PC-3 (cell line): ENCODE data around the gene IRF2BP1. TPM values are rescaled to one million over a fixed set of nuclear protein-coding genes. Genes with fewer than 3 reads are reported as not detected.
A peak's percentile ranks its signal among the peaks of the same experiment; 100 is the strongest.

Source experiments
- ATAC-seq: fragments of 200-7000 bp; cut with Tn5 transposase; 2 replicates; pipeline ENCODE4 v1.9.1; 2020; ENCODE audit warnings: mild to moderate bottlenecking, moderate library complexity
- Bru-seq: library from RNA; stranded (reverse); fragments of 400-500 nt; gene quantifications from one replicate; lab custom pipeline; 2021; lab: Mats Ljungman, UMichigan
- BruChase-seq, 2 experiments: library from RNA; stranded (reverse); fragments of 400-500 nt; gene quantifications; one replicate each; lab custom pipeline; 2021; lab: Mats Ljungman, UMichigan
- BruUV-seq: library from RNA; stranded (reverse); fragments of 400-500 nt; replicated peaks from 2 replicates; lab custom pipeline; 2021; lab: Mats Ljungman, UMichigan
- CTCF ChIA-PET: fragments of 300-600 bp; sonication (Branson Sonifier 250); formaldehyde crosslinking; loops from one replicate; lab custom pipeline; 2022; ENCODE audit warnings: antibody characterized with exemption; lab: Charles Lee
- POLR2A ChIA-PET: fragments of 300-600 bp; sonication (Branson Sonifier 250); formaldehyde crosslinking; loops from one replicate; lab custom pipeline; 2022; ENCODE audit warnings: antibody characterized with exemption; ENCODE audit not compliant: unreplicated experiment; lab: Charles Lee
- DNase-seq: peaks from one replicate; pipeline ENCODE4 v3.0.0-alpha.2; 2015
- H2AFZ ChIP-seq: fragments of 300-600 bp; sonication (generic); 2 replicates; pipeline ENCODE4 v1.6.0; 2016; ENCODE audit warnings: antibody characterized with exemption, low read length
- H3F3A ChIP-seq: fragments of 300-600 bp; sonication (generic); one replicate; pipeline ENCODE4 v1.6.0; 2017; ENCODE audit warnings: antibody characterized with exemption, low read length, control low read depth, mild to moderate bottlenecking; ENCODE audit not compliant: unreplicated experiment
- H3K27ac ChIP-seq: fragments of 300-600 bp; sonication (generic); 2 replicates; pipeline ENCODE4 v1.5.1; 2016; ENCODE audit warnings: mild to moderate bottlenecking, low read length
- H3K27me3 ChIP-seq: fragments of 300-600 bp; sonication (generic); 2 replicates; pipeline ENCODE4 v1.6.1; 2016; ENCODE audit warnings: low read length, mixed read lengths
- H3K36me3 ChIP-seq: fragments of 300-600 bp; sonication (generic); 2 replicates; pipeline ENCODE4 v1.6.1; 2016; ENCODE audit warnings: low read depth, mixed run types, low read length, mixed read lengths
- H3K4me1 ChIP-seq: fragments of 300-600 bp; sonication (generic); 2 replicates; pipeline ENCODE4 v1.5.1; 2016; ENCODE audit warnings: low read length; ENCODE audit not compliant: insufficient read depth
- H3K4me2 ChIP-seq: fragments of 300-600 bp; sonication (generic); 2 replicates; pipeline ENCODE4 v1.6.0; 2016; ENCODE audit warnings: low read length
- H3K4me3 ChIP-seq: fragments of 300-600 bp; sonication (generic); 2 replicates; pipeline ENCODE4 v1.5.1; 2016; ENCODE audit warnings: mild to moderate bottlenecking, low read length, mixed read lengths
- H3K79me2 ChIP-seq: fragments of 300-600 bp; sonication (generic); 2 replicates; pipeline ENCODE4 v1.6.1; 2017; ENCODE audit warnings: low read length, mixed read lengths
- H3K9ac ChIP-seq: fragments of 300-600 bp; sonication (generic); 2 replicates; pipeline ENCODE4 v1.6.0; 2016; ENCODE audit warnings: mild to moderate bottlenecking, low read length
- H3K9me2 ChIP-seq: fragments of 300-600 bp; sonication (generic); replicated peaks from 2 replicates; pipeline ENCODE4 v1.6.1; 2016; ENCODE audit warnings: mixed run types, low read length, mixed read lengths
- H3K9me3 ChIP-seq: fragments of 300-600 bp; sonication (generic); 2 replicates; pipeline ENCODE4 v1.6.1; 2016; ENCODE audit warnings: low read length, mixed read lengths
- H4K20me1 ChIP-seq: fragments of 300-600 bp; sonication (generic); 2 replicates; pipeline ENCODE4 v1.6.1; 2016; ENCODE audit warnings: low read length, mixed read lengths
- EZH2 ChIP-seq: fragments of 300-600 bp; sonication (generic); IDR thresholded peaks from one replicate; pipeline ENCODE4 v1.6.1; 2017; ENCODE audit warnings: antibody characterized with exemption, mild to moderate bottlenecking, low read length; ENCODE audit not compliant: unreplicated experiment
- EZH2phosphoT487 ChIP-seq: fragments of 300-600 bp; sonication (generic); IDR thresholded peaks from 2 replicates; pipeline ENCODE4 v1.6.1; 2018; ENCODE audit warnings: mild to moderate bottlenecking, antibody characterized with exemption, low read length, borderline replicate concordance
- intact Hi-C: fragments of 100-400 bp; cut with micrococcal nuclease; formaldehyde crosslinking; loops from 2 replicates; pipeline ENCODE4 v1.9.0; 2023
- long read RNA-seq: library from polyadenylated mRNA; unstranded; transcript quantifications from one replicate; pipeline ENCODE4 v2.0.0, GENCODE V29; 2021; ENCODE audit not compliant: unreplicated experiment
- total RNA-seq: library from RNA; depleted of rRNA; stranded (reverse); fragments of >200 nt; gene quantifications from 2 replicates; pipeline ENCODE4 v1.2.3, GENCODE V29; 2014; rRNA removed
- TF ChIP-seq, protein P1 (sequence below): fragments of 300-600 bp; sonication (generic); conservative IDR thresholded peaks from 2 replicates; pipeline ENCODE4 v1.5.1; 2017; ENCODE audit warnings: antibody characterized with exemption, low read depth, mild to moderate bottlenecking, low read length

The IRF2BP1 gene, protein sequence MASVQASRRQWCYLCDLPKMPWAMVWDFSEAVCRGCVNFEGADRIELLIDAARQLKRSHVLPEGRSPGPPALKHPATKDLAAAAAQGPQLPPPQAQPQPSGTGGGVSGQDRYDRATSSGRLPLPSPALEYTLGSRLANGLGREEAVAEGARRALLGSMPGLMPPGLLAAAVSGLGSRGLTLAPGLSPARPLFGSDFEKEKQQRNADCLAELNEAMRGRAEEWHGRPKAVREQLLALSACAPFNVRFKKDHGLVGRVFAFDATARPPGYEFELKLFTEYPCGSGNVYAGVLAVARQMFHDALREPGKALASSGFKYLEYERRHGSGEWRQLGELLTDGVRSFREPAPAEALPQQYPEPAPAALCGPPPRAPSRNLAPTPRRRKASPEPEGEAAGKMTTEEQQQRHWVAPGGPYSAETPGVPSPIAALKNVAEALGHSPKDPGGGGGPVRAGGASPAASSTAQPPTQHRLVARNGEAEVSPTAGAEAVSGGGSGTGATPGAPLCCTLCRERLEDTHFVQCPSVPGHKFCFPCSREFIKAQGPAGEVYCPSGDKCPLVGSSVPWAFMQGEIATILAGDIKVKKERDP
- total RNA-seq (31.5 and 38.6 TPM in 2 replicates), Bru-seq, nascent RNA (percentile 59 among the genes with signal in this experiment), BruChase-seq, experiment 1, labeled RNA remaining after a 6-hour chase (percentile 90 among the genes with signal in this experiment), BruChase-seq, experiment 2, labeled RNA remaining after a 2-hour chase (percentile 86 among the genes with signal in this experiment)
- long read RNA-seq, transcript IRF2BP1-201 (1 exons, 2,564 nt): major isoform, 51 of 51 reads
- long read RNA-seq, partial matches to known transcripts: 0 of 51 reads
- long read RNA-seq, other reads (novel, unspliced or antisense): 0 of 51 reads

DNA sequence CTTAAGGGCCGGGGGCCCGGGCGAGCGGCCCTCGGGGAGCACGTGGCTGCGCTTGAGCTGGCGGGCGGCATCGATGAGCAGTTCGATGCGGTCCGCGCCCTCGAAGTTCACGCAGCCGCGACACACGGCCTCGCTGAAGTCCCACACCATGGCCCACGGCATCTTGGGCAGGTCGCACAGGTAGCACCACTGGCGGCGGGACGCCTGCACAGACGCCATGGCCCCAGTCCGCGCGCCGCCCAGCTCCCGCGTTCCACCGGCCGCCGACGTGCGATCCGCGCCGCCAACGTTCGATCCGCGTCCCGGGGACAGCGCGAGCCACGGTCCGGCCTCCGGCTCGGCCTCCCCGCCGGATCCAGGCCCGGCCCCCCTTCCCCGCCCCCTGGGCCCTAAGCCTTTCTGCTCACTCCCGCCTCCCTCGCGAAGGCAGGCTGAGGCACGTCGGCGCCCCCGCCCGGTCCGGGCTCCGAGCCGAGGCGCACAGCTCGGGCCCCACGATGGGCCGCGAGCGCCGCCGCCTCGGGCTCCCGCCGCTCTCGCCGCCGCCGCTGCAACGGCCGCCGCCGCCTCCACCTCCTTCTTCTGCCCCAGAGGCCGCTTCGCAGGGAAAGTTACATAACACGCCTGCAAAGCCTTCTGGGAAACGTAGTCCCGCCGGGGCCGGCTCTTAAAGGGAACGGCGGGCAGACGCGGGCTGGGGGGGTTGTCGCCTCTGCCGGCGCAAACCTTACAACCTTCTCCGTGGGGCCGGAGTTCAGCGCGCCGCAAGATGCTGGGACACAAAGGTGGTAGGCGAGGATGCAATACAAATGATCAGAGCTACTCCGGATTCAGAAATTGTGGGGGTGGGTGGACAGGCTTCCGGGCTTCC is at the start of gene IRF2BP1:
IRF2BP1 (minus strand) TSS at position 586 of the 871 bp plus-strand sequence; CDS start at position 219, 367 bp downstream.
- peak within 1 kb of the TSS; percentile 96 for H2AFZ ChIP-seq
- peak within 1 kb of the TSS; percentile 90 for H3K4me2 ChIP-seq
- H3K27ac ChIP-seq: peak within 1 kb of the TSS; percentile 68
- peak within 1 kb of the TSS; percentile 78 for H3K4me3 ChIP-seq
- BruUV-seq: no TSS peak
- ATAC-seq: peak; percentile 68
- TF ChIP-seq EZH2phosphoT487: no peak
- TF ChIP-seq, protein P1, sequence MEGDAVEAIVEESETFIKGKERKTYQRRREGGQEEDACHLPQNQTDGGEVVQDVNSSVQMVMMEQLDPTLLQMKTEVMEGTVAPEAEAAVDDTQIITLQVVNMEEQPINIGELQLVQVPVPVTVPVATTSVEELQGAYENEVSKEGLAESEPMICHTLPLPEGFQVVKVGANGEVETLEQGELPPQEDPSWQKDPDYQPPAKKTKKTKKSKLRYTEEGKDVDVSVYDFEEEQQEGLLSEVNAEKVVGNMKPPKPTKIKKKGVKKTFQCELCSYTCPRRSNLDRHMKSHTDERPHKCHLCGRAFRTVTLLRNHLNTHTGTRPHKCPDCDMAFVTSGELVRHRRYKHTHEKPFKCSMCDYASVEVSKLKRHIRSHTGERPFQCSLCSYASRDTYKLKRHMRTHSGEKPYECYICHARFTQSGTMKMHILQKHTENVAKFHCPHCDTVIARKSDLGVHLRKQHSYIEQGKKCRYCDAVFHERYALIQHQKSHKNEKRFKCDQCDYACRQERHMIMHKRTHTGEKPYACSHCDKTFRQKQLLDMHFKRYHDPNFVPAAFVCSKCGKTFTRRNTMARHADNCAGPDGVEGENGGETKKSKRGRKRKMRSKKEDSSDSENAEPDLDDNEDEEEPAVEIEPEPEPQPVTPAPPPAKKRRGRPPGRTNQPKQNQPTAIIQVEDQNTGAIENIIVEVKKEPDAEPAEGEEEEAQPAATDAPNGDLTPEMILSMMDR: no peak
- H3K36me3 ChIP-seq: peaks cover 2% of the 10 kb centered on the region; the same call in 1 of the 2 replicates
- ChIA-PET POLR2A (interaction anchor here (0.8 kb wide), 1 partner anchor 265 kb away, joined by 7 read pairs; no protein-coding TSS in a partner anchor), CTCF (interaction anchor here (1.1 to 1.2 kb wide), 2 partner anchors 17 to 22 kb away, joined by 3 to 9 read pairs; partner anchors contain the start of genes FOXA3 and SYMPK)
- no peaks in the 10 kb centered on the region for H3K9me3 ChIP-seq
- H4K20me1 ChIP-seq: peaks cover 3% of the 10 kb centered on the region; the same call in 1 of the 2 replicates
- no peaks in the 10 kb centered on the region for H3K27me3 ChIP-seq
- H3K9ac ChIP-seq: peak within 1 kb of the TSS; percentile 81
- peak; percentile 87 for DNase-seq
- peaks cover 21% of the 10 kb centered on the region for H3K79me2 ChIP-seq
- no peaks in the 10 kb centered on the region for H3K9me2 ChIP-seq
- intact Hi-C loops: no loop called here
- H3K4me1 ChIP-seq: peaks cover 15% of the 10 kb centered on the region; the same call in 1 of the 2 replicates
- H3F3A ChIP-seq: no peaks in the 10 kb centered on the region

DNA sequence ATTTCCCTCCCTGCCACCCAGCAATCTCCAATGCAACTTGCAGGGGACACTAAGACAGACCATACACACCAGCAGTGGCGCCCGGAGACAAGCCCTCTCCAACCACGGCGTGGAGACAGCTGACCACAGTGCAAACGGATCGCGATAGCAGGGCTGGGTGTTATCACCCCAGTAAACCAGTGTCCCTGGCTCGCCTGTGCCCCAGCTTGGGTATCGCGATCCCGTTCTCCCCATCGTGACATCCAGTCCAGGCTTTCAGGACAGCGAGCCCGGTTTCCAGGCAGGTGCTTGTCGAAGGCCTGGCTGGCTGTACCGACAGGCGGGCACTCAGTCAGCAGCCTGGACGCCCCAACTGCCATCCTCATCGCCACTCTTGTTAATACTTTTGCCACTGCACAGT is 49.3 kb upstream of the IRF2BP1 start:
- ATAC-seq (no peak), DNase-seq (no peak)
- no peak overlapping the region for H2AFZ ChIP-seq
- TF ChIP-seq, protein P1: no peak
- TF ChIP-seq EZH2phosphoT487 (no peak), EZH2 (no peak)
- no peaks in the 10 kb centered on the region for H3F3A ChIP-seq
- no peak overlapping the region for H3K9ac ChIP-seq
- H3K4me2 ChIP-seq: no peak overlapping the region
- H3K27ac ChIP-seq: no peak overlapping the region
- no peaks in the 10 kb centered on the region for H3K27me3 ChIP-seq
- H3K9me2 ChIP-seq: no peaks in the 10 kb centered on the region
- ChIA-PET POLR2A (no interaction called here), CTCF (no interaction called here)
- H3K79me2 ChIP-seq: no peaks in the 10 kb centered on the region
- no peaks in the 10 kb centered on the region for H3K36me3 ChIP-seq
- H3K4me1 ChIP-seq: no peaks in the 10 kb centered on the region
- H3K9me3 ChIP-seq: no peaks in the 10 kb centered on the region
- no peaks in the 10 kb centered on the region for H4K20me1 ChIP-seq
- intact Hi-C loops: no loop called here
- no TSS peak for BruUV-seq
- no peak overlapping the region for H3K4me3 ChIP-seq
